Lung (tissue), 12 donors: ENCODE data around the gene TRAPPC1. TPM values are rescaled to one million over a fixed set of nuclear protein-coding genes. Genes with fewer than 3 reads are reported as not detected.

ENCODE experiments used
- ATAC-seq: fragments of 200-7000 bp; cut with Tn5 transposase; one replicate; pipeline ENCODE4 v1.9.1; 2020; ENCODE audit warnings: moderate number of reproducible peaks; ENCODE audit not compliant: insufficient read depth, low FRiP score
- DNase-seq, 3 donors: peaks; one replicate each; pipeline ENCODE4 v3.0.0-alpha.2; 2013 to 2017
- H3K27ac ChIP-seq, 2 donors: one replicate each; pipeline ENCODE4 v1.5.1; 2013; ENCODE audit warnings: mild to moderate bottlenecking in 2 of 2, moderate library complexity in 2 of 2, control low read depth in 1 of 2, inconsistent platforms in 1 of 2, low read depth in 1 of 2, low read length in 1 of 2
- H3K27me3 ChIP-seq, 3 donors: one replicate each; pipeline ENCODE4 v1.5.1; 2013; ENCODE audit warnings: low read length in 2 of 3; ENCODE audit not compliant: control insufficient read depth in 3 of 3, insufficient read depth in 3 of 3
- H3K36me3 ChIP-seq, 4 donors: one replicate each; pipeline ENCODE4 v1.5.1; 2013; ENCODE audit warnings: low read length in 4 of 4, mild to moderate bottlenecking in 1 of 4, moderate library complexity in 1 of 4; ENCODE audit not compliant: control insufficient read depth in 4 of 4, insufficient read depth in 4 of 4
- H3K4me1 ChIP-seq, 5 donors: one replicate each; pipeline ENCODE4 v1.5.1; 2013; ENCODE audit warnings: low read length in 5 of 5, mild to moderate bottlenecking in 2 of 5, moderate library complexity in 1 of 5; ENCODE audit not compliant: control insufficient read depth in 5 of 5, insufficient read depth in 5 of 5
- H3K4me3 ChIP-seq: one replicate; pipeline ENCODE4 v1.5.1; 2013; ENCODE audit warnings: mild to moderate bottlenecking, control low read depth, moderate library complexity
- H3K9ac ChIP-seq, 2 donors: one replicate each; pipeline ENCODE4 v1.5.1; 2013; ENCODE audit warnings: low read length in 2 of 2, control low read depth in 1 of 2; ENCODE audit not compliant: insufficient read depth in 1 of 2
- H3K9me3 ChIP-seq, 4 donors: one replicate each; pipeline ENCODE4 v1.5.1; 2013; ENCODE audit warnings: low read length in 3 of 4, mild to moderate bottlenecking in 1 of 4, moderate library complexity in 1 of 4; ENCODE audit not compliant: control insufficient read depth in 4 of 4, insufficient read depth in 3 of 4
- WGBS, 2 donors: extraction: QIAGEN DNeasy Blood & Tissue Kit; methylation state at CpG; one replicate each; pipeline ENCODE4 v1.1.7; 2013; 5-methylcytosine and 5-hydroxymethylcytosine counted together
- polyA plus RNA-seq, 2 donors: library from polyadenylated mRNA; stranded (reverse); fragments of 200-250 nt; gene quantifications; one replicate each; pipeline ENCODE4 v1.2.1, GENCODE V29; 2013
- total RNA-seq, 2 donors: library from RNA; depleted of rRNA in 1 of 2; stranded (reverse); fragments of >200 nt in 1 of 2; gene quantifications; one replicate each; pipeline ENCODE4 v1.2.1, GENCODE V29; 2014 to 2021
- TF ChIP-seq, protein P1 (sequence below): IDR thresholded peaks from 2 replicates; pipeline ENCODE4 v1.5.1; 2012; ENCODE audit warnings: mild to moderate bottlenecking; ENCODE audit errors: control extremely low read depth, extremely low read depth
- donor health status: control.
- donor health status: control.
- donor health status: Bipolar disorder and iron deficiency.
- donor health status: healthy.
- donor health status: DM: yes; HTN: yes; CAD: no.

TRAPPC1 gene
- total and polyA plus RNA-seq, 4 donors, result 58.9 to 213 (median 165) TPM

DNA sequence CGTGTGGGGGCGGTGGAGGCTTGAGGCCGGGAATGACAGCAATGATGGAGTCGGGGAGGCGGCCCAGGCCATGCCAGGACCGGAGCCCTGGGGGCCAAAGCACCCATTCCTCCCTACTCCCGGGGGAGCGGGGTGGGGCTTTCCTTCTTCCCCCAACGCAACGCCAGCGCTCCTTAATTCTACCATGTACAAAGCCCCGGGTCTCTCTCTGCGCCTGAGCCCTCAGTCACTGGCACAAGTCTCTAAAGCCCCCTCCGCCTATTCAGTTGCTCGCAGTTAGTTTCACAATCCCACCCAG, 15.4 kb downstream of the TRAPPC1 start:
- no peak overlapping the region for H3K9ac ChIP-seq
- DNase-seq, result no peak
- H3K27ac ChIP-seq, result peak overlapping the region; percentile 73 to 99
- 39 to 42% methylated on average over 15 of the region's 15 CpGs for WGBS, 2 donors
- no peak for ATAC-seq
- peaks cover 0 to 19% (median 6%) of the 10 kb centered on the region in 5 donors for H3K4me1 ChIP-seq
- no peaks in the 10 kb centered on the region for H3K27me3 ChIP-seq
- H3K9me3 ChIP-seq, result no peaks in the 10 kb centered on the region
- H3K4me3 ChIP-seq, result peak overlapping the region; percentile 38
- H3K36me3 ChIP-seq, result peaks cover 0 to 10% (median 6%) of the 10 kb centered on the region in 4 donors
- TF ChIP-seq, protein P1, sequence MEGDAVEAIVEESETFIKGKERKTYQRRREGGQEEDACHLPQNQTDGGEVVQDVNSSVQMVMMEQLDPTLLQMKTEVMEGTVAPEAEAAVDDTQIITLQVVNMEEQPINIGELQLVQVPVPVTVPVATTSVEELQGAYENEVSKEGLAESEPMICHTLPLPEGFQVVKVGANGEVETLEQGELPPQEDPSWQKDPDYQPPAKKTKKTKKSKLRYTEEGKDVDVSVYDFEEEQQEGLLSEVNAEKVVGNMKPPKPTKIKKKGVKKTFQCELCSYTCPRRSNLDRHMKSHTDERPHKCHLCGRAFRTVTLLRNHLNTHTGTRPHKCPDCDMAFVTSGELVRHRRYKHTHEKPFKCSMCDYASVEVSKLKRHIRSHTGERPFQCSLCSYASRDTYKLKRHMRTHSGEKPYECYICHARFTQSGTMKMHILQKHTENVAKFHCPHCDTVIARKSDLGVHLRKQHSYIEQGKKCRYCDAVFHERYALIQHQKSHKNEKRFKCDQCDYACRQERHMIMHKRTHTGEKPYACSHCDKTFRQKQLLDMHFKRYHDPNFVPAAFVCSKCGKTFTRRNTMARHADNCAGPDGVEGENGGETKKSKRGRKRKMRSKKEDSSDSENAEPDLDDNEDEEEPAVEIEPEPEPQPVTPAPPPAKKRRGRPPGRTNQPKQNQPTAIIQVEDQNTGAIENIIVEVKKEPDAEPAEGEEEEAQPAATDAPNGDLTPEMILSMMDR, result no peak

- Histone ChIP-seq H3K27me3 (no peaks in the 10 kb centered on the region), H3K4me1 (peaks cover 0 to 19% (median 6%) of the 10 kb centered on the region in 5 donors), H3K36me3 (peaks cover 0 to 15% (median 9%) of the 10 kb centered on the region in 4 donors), H3K27ac (peak within 1 kb of the TSS; percentile 73 to 99), H3K9me3 (no peaks in the 10 kb centered on the region), H3K4me3 (peak within 1 kb of the TSS; percentile 38), H3K9ac (peak within 1 kb of the TSS in 1 of 2 donors; percentile 45)
- ATAC-seq (peak; percentile 79), DNase-seq (peak; percentile 99)
- 1% methylated on average over 89 to 100 of the region's 100 CpGs for WGBS, 2 donors
- TF ChIP-seq, protein P1, result no peak
These were observed 15.9 kb downstream of the TRAPPC1 start, which contains the start of gene RNF227 for GRCh38 chr17:7915611-7916384. RNF227 (minus strand) TSS chr17:7916289; CDS start chr17:7916195, 94 bp downstream.

DNA sequence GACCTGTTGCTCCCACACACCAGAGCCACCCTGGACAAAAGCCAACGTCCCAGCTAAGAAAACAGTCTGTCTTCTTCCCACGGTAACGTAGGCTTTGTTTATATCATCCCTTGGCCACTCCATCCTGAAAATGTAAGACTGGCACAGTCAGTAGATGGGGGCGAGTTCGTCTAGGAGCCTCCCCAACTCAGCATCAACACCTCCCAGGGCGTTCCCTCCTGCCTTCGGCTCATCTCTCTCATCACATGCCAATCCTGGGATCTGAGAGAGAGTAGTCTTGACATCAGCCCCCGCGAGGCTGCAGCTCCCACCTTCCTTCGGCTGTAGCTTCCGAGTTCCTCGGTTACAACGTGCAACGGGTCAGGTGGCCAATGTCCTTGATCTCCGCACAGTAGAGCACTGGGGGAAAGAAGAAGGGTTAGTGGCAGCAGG, 16.6 kb downstream of the TRAPPC1 start:
- Histone ChIP-seq H3K36me3 (peaks cover 0 to 21% (median 13%) of the 10 kb centered on the region in 4 donors), H3K4me1 (peaks cover 0 to 19% (median 6%) of the 10 kb centered on the region in 5 donors), H3K9ac (peak overlapping the region in 1 of 2 donors; percentile 45), H3K27ac (peak overlapping the region; percentile 38 to 99), H3K9me3 (no peaks in the 10 kb centered on the region), H3K27me3 (no peaks in the 10 kb centered on the region), H3K4me3 (peak overlapping the region; percentile 38)
- TF ChIP-seq, protein P1, result no peak
- 2% methylated on average over 14 to 15 of the region's 15 CpGs for WGBS, 2 donors
- ATAC-seq, result peak; percentile 28
- DNase-seq, result no peak
